HG02981 (cell line): ENCODE results near the gene IDI2.
"Not testable (repeated sequence)": the region's sequence is repeated elsewhere in the genome, so short reads cannot be mapped to it uniquely, and the experiment has no call there.

Source experiments
- ATAC-seq: cut with Tn5 transposase; IDR thresholded peaks from one replicate; pipeline ENCODE4 v1.9.1; 2021; ENCODE audit warnings: mild to moderate bottlenecking, moderate library complexity; ENCODE audit not compliant: unreplicated experiment

IDI2 gene

GRCh38 chr10:1009947-1010346 lies 15.7 kb downstream of the IDI2 start:
- not testable (repeated sequence) for ATAC-seq

DNA sequence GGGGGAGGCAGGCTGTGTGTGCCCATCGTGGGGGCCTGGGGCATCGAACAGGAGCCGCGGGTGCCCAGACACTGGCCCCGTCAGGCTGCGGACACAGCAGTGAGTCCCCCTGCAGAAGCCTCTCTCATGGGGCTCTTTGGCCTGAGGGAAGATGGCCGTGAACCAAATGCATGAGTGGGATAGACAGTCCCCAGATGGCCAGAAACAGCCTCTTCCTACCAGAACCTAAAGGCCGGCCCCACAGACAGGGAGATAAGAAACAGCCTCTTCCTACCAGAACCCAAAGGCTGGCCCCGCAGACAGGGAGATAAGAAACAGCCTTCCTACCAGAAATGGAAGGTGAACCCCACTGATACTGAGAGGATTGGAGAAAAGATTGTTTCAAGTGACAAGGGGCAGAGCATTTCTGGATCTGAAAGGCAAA lies 16.6 kb downstream of the IDI2 start:
- no peak for ATAC-seq

GRCh38 chr10:1007583-1007982 lies 18.1 kb downstream of the IDI2 start:
- no peak for ATAC-seq

DNA sequence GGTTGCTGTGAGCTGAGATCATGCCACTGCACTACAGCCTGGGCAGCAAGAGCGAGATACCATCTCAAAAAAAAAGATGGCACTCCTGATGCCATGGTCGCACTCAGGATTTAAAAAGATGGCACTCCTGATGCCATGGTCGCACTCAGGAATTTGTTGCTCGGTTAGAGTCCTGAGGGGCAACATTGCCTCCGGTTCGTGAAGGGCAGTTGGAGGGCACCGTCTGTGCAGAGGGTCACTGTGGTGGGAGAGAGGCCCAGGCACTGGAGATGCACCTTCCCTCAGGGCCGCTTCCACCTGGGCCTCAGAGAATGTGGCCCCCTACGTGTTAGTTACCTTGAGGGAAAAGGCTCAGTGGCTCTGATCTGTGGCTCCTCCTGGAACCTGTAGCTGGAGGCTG lies 19.1 kb downstream of the IDI2 start:
- no peak for ATAC-seq

GRCh38 chr10:1003884-1004670 lies 21.6 kb downstream of the IDI2 start:
- ATAC-seq, result no peak

DNA sequence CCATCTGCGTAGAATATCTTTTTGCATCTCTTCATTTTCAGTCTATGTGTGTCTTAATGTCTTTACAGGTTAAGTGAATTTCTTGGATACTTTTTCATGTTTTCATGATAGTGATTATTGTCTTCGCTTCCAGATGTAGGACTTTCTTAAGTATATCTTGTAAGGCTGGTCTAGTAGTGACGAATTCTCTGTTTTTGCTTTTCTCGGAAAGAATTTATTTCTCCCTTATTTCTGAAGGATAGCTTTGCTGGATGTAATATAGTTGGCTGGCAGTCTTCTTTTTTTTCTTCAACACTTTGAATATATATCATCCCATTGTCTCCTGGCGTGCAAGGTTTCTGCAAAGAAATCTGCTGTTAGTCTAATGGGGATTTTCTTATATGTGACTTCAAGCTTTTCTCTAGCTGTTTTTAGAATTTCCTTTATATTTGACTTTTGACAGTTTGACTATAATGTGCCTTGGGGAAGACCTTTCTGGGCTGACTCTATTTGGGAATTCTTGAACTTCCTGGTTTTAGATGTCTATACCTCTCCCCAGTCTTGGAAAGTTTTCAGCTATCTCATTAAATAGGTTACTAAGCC lies 23.1 kb downstream of the IDI2 start:
- no peak for ATAC-seq

DNA sequence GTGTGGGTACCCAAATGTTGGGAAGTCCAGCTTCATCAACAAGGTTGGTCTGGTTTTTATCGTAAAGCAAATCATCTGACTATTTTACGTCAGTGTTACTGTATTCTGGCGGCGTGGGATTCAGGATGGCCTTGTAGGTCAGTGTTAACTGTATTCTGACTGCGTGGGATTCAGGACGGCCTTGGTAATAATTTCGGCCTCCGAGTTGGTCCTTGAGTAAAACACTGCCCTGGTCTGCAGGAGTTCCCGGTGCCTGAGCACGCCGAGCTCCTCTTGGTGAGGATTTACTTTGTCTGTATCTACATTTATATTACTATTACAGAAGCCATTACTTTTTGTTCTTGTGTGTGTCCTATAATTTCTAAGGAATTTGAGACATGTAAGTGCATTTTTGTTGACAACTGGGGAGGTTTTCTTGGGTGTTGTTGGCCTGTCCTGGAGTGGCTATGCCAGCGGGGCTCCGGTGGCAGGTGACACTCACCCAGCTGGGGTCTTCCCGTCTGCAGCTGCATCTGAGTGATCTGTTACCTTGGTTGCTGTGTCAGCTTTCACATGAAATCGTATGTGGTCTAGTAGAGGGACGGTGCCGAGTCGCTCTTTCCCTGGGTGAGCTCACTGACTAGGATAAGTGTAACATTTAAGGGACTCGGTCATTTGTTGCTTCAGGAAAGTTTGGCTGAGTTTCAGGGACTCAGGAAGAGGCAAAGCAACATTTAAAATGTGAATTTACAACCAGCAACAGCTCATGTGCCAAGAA lies 28.2 kb downstream of the IDI2 start:
- no peak for ATAC-seq

DNA sequence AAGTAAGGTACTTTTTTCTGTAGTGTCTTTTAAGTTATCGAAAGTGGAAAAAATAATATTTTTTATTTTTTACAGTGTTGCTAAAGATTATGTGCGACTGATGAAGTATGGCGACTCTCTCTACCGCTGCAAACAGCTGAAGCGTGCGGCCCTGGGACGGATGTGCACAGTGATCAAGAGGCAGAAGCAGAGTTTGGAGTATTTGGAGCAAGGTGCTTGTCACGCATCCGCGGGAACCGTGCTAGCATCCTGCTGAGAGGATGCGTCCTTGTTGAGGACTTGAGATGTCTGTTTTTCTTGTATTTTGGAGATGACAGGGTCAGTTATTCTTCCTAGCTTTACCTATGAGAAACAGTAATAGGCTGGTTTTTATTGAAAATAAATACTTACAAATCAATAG lies 29.6 kb downstream of the IDI2 start:
- no peak for ATAC-seq

DNA sequence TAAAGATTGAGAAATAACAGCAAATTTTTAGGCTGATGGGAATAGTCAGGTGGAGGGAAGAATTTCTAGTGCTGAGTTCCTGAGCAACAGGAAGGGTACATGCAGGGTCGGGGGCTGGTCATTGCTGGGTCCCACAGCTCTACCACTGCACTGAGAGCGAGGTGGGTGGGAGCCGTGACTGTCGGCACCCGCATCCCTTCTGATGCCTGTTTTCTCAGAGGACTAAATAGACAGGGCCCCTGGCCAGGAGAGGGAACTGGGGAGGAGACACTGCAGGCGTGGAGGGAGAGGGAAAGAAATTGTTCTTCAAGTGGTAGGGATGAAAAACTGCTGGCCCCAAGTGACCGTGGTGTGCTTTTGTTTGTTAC lies 30.1 kb downstream of the IDI2 start:
- no peak for ATAC-seq

- no peak for ATAC-seq
Observed at GRCh38 chr10:994836-995558, 30.7 kb downstream of the IDI2 start.

DNA sequence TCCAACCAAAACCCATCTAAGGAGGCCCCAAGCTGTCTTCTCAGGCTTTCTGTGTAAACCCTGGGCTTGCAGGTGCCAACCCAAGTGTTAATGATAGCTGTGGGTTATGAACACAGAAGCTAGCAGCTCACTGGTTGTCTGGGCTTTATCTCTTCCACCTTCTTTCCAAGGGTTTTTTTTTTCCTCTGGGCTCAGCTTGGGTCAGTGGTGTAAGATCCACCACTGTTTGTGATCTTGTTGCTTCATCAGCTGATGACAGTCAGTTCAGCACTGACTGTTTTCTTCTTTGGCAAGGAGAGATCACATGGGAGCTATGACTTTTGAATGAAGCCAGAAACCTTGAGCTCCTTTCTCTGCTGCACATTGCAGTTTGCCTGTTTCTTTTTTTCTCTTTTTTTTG lies 32.8 kb downstream of the IDI2 start:
- ATAC-seq, result no peak

GRCh38 chr10:992467-992866 lies 33.2 kb downstream of the IDI2 start:
- ATAC-seq, result peak; percentile 45

DNA sequence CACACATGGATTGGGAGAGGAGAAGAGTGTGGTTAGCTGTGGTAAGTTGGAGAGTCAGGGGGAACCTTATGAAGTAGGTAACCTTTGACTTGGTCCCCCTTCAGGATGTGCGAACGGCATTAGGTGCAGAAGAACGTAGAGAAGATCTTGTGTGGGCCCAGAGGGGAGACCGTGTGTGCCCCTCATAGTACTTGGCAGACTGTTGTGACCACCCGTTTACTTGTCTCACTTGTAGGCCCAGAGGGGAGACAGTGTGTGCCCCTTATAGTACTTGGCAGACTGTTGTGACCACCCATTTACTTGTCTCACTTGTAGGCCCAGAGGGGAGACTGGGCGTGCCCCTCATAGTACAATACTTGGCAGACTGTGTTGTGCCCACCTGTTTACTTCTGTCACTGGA lies 34.9 kb downstream of the IDI2 start:
- no peak for ATAC-seq

DNA sequence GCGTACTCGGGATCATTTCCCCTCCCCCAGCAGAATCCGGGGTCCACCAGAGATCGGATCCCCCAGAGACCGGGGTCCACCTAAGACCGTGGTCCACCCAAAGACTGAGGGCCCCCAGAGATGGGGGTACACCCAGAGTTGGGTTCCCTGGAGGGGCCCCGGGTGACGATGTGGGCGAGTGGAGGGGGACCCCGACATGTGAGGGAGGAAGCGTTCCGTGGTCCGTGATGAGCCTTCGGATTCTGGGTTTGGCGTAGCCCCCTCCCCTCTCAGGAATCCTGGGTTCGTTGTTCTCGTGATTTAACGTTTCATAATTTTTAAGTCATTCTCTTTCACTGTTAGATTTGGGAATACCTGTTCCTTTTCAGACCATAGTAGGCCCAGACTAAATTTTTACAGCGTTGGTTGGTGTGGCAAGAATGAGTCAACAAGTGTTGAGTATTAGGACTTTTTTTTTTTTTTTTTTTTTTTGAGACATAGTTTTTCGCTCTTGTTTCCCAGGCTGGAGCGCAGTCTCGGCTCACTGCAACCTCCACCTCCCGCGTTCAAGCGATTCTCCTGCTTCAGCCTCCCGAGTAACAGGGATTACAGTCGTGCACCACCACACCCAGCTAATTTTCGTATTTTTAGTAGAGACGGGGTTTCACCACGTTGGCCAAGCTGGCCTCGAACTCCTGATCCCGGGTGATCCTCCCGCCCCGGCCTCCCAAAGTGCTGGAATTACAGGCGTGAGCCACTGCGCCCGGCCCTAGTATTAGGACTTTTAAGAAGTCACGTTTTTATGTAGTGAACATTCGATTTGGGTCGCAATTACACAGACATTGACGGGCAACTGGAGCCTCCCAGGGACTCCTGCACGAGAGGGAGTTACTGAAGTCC lies 36.8 kb downstream of the IDI2 start:
- peak; percentile 1 for ATAC-seq

- ATAC-seq, result peak; percentile 93
Observed at GRCh38 chr10:987870-988666, 37.6 kb downstream of the IDI2 start, which contains the start of gene GTPBP4. Gene GTPBP4 (plus strand): TSS chr10:988434. CDS start chr10:988480, 46 bp downstream.

GRCh38 chr10:987620-987869 lies 38.1 kb downstream of the IDI2 start:
- ATAC-seq, result no peak

- no peak for ATAC-seq
Observed at GRCh38 chr10:986881-987619, 38.6 kb downstream of the IDI2 start.

DNA sequence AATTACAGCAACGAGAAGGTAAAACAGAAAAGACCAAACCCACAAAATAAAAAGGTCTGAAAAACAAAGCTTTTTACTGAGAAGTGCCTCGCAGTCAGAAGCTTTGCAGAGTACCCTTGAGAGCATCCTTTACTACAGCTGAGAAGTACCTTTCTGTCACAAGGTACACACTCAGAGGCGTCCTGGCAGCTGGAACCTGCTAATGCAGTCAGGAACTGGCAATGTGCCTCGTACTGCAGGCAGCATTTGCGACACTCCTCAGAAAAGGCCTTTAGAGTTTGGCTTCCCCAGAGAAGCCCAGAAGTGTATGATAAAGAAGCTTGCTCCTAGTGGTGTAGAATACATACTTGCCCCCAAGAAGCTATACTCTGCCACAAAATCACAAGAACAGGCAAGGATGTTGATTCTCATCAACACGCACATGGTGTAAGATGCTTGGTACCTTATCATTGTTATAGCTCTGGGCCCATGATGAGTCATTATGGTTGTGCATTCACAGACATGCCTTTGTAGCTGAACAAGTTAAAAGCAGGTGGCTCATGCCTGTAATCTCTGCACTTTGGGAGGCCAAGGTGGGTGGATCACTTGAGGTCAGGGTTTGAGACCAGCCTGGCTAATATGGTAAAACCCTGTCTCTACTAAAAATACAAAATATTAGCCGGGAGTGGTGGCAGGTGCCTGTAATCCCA lies 39.4 kb downstream of the IDI2 start:
- no peak for ATAC-seq

GRCh38 chr10:985361-985760 lies 40.3 kb downstream of the IDI2 start:
- no peak for ATAC-seq
